T-helper 9 cell (primary cell): ENCODE measurements around the gene LGALS8.
"Not testable (repeated sequence)": the region's sequence is repeated elsewhere in the genome, so short reads cannot be mapped to it uniquely, and the experiment has no call there.

Source experiments
- DNase-seq: peaks from one replicate; pipeline ENCODE4 v3.0.0-alpha.2; 2020

The LGALS8 gene

DNA sequence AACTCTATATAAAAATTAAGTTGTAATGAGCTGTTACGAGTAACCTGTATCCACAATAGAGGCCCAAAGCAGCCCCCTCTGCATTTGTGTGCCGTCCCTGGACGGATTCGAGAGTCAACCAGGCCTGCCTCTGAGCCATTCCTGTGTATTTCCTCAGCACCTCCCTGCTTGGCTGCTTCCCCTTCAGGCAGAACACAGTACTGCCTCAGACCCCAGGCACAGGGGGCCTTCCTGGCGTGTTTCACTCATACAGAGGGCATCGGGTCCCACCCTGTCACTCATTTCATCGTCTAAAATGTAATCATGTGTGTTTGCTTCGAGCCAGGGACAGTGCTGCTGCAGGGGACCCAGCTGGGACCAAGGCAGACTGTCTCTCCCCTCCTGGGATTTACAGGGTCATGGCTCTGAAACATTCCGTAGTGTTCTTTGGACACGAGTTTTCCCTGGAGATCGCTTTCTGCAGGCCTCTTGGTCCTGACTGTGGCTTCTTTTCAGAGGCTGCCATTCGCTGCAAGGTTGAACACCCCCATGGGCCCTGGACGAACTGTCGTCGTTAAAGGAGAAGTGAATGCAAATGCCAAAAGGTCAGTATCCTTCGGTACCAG, 19.4 kb downstream of the LGALS8 start:
- no peak for DNase-seq

DNA sequence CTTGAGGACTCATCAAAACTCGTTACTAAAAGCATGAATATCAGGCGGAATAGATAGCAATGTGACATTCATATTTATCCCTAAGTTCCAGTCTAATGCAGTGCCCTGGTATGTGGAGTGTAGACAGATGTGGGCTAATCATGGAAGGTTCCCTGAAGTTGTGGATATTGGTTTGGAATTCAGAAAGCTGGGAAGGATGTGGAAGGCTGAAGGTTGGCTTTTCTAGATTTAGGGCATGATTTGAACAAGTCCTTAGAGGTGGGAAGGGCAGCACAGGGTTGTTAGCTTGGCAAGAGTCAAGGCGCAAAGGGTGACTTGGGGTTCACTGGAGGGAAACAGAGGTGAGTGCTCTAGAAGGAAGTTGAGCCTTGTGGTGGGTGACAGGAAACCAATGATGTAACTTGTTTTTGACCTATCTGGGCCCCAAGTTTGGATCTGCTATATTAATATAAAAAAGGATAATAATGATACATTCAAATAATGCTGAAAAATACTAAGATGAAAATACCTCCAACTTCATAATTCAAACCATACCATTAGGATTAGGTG, 21.9 kb downstream of the LGALS8 start:
- DNase-seq, result no peak

DNA sequence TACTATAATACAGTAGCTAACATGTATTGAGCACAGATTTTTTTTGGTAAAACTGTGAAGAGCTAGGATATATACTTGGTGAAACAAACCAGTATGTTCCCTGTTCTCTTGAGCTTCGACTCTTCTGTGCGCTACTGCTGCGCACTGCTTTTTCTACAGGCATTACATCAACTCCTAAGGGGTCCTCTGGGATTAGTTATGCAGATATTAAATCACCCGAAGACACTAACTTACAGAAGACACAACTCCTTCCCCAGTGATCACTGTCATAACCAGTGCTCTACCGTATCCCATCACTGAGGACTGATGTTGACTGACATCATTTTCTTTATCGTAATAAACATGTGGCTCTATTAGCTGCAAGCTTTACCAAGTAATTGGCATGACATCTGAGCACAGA, 24.7 kb downstream of the LGALS8 start:
- no peak for DNase-seq

DNA sequence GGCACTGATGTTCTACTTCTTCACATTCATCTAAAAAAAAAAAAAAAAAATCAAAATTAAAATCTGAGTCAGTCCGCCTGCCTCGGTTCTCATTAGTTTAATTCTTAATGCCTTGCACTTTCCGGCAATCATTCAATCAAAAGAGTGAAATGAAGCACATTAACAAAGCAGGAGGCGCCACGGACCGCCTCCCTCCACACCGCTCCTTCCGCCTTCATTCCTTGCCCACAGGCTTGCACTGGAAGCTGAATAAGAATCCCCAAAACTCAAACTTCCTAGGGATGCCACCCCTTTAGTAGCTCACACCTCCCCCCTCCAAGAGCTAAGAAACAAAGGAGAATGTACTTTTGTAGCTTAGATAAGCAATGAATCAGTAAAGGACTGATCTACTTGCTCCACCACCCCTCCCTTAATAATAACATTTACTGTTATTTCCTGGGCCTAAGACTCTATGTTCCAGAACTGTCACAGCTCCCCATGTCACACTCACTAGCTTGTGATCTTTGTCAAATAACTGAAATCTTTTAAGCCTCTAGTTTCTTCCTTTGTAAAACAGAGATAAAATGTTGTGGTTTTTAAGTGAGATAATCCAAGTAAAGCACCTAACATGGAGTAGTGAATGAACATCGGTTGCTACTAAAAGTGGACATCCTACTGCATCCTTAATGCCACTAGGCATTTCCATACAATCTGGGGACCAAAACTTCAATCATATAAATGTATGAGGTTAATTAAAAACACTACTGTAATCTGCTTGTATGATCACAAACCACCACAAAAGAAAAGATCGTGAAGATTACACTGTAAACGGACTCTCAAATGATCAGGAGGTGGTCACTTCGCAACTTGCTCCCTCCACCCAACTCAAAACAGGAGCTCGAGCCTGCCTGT, 27.4 kb downstream of the LGALS8 start:
- DNase-seq, result no peak

DNA sequence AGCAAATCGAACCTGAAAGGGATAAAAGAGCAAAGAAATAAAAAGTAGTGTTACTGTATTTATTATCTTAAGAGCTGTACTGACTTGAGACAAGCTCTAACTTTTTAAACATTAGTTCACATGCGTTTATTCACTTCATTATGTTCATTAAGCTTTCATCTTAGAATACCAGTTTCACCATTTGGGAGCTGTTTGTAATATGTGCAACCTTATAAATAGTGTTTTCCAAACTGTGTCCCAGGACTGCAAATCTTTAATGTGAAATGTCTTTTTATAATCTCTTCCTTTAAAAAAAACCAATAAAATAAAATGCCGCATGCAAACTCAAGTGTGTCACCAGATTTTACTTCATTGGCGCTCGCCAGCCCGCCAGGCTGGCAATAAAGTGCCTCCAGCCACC, 28.3 kb downstream of the LGALS8 start:
- DNase-seq, result no peak

DNA sequence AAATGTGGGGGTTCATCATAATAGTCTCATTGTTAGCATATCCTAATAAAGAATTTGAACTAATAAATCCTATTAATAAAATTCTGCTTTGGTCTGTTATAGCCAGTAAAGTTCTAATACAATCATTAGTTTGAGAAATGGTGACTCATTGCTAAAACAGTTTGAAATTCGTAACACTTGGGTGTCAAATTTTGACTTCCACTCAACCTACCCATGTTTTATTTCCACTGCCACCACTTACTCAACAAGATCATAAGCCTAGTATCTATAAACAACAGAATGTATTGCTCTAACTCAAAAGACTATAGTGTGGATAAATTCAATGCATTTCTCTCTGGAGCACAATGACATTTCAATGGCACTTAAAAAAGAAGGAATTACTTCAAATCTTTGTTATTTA, 29.1 kb downstream of the LGALS8 start:
- DNase-seq, result no peak

DNA sequence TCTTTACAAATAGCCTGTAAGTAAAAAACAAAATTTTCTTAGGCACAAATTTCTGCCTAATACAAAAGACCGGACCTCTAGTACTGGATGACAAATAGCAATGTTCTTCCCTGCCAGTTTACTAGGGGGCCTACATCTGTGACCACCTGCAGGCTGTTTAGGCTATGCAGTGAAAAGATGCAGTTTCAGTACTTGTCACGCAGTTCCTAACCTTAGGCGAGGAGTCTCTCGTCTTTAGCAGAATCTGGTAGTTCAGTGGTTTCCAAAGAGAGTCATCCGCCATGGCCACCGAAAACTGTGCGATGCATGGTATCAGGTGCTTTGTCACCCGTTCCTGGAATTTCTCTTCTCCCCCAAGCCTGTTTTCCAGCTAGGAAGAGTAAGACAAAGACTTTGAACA, 29.6 kb downstream of the LGALS8 start:
- DNase-seq, result no peak

DNA sequence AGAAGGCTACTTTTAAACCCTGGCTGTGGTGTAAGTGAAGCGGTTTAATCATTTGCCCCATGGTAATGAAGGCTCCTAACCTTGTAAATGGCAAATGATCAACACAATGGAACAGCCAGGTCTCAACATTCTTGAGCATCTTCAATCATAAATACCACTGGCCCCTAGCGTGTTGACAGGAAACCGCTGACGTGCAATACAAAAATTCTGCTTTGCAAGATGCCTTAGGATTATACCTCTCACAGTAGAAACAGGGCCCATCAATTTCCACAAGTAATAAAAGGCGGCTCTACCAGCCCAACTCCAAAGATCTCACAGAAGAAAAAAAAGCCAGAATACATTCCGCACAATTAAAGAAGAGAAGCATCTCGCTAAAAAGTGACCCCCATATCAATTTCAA, 32.8 kb downstream of the LGALS8 start:
- DNase-seq, result no peak

DNA sequence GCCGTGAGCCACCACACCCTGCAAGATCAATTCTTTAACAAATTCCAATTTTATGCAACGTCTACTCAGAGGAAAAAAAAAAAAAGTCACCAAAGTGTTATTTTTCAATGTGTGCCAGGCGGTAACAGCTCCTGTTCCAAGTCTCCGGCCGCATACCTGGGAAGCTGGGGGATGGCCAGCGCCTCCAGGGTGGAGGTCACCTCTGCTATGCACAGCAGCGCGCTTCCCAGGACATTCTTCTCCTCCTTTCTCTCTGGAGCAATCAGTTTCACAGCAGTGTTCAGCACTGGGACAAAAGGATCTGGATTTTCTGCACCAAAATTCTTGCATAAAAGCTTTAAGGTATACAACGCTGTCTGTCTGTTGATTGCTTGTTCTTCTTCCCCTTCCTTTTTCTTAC, 34.3 kb downstream of the LGALS8 start:
- DNase-seq, result no peak

DNA sequence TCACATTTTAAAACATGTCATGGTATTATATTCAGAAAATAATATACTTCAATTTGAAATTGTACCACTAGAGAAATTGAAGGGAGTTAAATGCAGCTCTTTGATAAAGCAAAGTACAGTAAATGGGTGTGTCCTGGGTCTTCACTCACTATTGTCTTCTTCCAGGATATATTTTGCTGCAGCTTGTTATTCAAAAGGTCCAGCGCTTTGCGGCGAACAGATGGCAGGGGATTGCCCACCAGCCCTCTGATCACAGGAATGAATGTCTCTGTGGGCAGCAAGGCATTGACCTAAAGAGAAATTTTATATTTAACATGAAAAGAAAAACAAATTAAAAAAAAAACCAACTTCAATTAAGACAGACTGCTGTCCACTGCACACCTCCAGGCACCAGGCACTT, 35.1 kb downstream of the LGALS8 start:
- DNase-seq, result no peak

DNA sequence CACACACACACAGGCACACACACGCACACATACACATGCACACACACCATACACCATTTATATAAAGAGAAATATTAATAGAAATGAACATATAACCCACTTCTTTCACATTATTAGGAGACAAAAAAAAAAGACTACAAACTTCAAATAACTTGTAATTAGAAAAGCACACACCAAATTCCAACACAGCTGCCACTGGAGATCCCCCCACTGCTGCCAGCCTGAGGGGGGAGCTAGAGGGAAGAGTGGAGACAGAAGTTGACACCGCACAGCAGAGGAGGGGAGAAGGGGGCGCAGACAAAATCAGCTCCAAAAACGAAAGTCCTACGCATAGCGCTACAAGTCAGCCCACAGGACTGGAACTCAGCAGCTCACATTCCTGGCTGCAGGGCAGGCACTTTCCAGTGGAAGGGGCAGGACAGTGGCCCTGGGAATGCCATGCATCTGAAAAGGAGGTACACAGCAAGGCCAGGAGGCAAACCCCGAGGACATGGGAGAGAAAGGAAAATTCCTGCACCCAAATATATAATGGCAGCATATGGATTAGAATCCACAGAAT, 36.5 kb downstream of the LGALS8 start:
- DNase-seq, result no peak

DNA sequence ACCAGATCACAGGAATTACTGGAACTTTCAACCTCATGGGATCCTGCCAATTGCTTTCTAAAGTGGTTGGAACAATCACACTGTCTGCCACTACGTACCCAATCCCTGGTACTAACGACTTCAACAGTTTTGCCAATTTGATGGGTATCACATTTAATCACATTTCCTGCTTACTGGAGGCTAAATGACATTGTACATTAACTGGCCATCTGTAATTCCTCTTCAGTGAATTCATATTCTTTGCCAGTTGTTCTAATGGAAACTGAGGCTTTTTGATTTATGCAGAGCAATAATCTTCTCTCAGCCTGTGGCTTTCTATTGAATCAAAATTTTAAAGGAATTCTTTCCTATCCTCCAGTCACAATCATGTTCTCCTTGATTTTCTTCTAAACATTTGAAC, 38.2 kb downstream of the LGALS8 start:
- no peak for DNase-seq

DNA sequence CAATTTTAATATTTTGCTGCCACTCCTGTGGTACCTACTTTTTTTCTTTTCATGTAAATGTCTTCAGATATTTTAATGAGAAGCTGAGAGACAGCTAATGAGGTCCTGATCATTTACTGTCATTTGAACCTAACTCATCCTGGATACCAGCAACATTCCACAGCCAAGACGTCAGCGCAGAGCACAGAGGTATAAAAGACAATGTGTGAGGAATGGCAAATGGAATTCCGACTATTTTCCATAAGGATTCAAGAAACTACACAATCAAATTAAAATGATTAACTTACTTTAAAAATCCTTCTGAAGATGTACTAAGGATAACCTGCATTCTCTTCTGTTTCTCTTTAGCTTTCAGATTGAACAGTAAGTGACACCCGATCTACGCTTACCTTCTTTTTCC, 41.7 kb downstream of the LGALS8 start:
- DNase-seq, result no peak

DNA sequence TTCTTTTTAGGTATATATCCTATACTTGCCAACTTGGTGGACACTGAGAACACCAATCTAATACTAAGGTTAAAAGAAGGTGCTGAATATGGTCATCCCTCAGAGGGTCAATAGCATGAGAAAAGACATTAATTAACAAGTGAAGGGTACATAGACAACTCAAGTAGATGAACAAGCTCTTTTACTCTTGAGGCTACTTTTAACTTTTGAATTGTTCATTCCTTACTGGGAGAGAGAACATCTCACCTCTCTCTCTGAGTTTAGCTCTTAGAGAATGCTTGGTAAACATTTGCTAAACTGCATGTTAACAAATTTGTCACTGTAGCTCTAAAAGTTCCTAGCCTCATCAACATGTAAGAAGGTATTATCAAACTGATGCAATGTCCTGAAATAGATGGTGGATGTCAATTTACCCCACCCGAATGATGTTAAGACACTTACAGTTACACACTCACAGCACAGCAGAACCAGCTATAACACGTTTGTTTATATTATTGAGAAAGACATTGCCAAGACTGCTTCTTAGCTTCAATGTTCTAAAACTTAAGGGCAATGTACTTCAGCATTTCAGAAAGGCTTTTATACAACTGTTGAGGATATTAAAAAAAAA, 44.6 kb downstream of the LGALS8 start:
- DNase-seq, result no peak

DNA sequence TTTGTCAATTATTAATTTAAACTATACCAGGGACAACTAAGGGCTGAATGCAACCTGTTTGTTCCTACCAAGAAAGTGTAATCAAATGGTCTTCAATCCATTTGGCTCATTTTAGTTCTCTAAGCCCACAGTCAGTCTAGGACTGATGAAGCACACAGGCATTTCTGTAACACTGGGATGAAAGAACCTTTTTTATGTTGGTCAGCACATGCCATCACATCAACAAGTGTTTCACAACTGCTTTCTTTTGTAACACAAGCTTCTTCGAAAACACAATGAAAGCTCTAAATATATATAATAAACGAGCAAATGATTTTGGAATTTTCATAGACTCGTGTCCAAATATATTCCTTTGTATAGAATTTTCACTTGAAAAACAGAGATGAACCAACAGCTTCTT, 51.7 kb downstream of the LGALS8 start:
- no peak for DNase-seq

DNA sequence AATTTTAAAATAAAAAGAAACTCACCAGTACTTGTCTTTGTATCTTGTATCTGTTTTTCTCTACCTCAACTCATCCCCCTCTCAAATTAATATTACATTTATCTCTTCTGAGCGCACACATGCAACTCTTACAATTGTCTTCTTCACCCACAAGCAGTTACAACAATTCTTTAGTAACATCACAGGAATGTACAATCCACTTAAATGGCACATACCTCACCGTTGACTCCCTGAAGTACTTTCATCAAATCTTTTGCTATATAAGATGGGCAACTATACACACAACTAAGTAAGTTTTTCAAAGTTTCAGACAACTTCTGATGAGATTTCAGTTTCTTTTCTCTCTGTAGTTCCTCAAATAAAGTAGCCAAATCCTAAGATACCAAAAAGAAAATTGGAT, 52.2 kb downstream of the LGALS8 start:
- DNase-seq, result no peak

DNA sequence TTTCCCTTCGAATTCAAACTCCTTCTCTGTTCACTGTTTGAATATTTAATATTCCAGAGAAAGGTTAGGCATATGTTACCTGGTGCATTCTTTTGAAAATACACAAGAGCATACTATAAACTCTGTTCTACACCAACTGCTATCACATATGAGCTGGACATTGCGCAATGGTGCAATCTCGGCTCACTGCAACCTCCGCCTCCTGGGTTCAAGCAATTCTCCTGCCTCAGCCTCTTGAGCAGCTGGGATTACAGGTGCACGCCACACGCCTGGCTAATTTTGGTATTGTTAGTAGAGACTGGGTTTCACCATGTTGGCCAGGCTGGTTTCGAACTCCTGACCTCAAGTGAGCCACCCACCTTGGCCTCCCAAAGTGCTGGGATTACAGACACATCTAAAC, 53.3 kb downstream of the LGALS8 start:
- DNase-seq, result not testable (repeated sequence)

DNA sequence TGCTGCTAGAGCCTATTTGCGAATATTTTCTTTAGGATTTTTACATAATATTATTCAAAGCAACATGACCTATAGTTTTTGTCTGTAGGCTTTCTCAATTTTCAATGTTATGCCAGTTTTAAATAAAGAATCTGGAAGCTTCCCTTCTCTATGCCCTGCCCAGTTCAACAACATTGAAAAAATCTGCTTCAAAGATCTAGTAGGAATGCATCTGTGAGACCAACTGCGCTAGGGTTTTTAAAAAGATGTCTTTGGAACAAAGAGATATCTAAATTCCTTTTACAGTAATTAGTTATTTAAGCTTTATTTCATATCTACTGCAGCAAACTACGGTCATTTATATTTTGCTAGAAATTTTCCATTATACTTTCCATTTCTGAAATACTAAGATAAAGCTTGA, 54.9 kb downstream of the LGALS8 start:
- DNase-seq, result no peak

DNA sequence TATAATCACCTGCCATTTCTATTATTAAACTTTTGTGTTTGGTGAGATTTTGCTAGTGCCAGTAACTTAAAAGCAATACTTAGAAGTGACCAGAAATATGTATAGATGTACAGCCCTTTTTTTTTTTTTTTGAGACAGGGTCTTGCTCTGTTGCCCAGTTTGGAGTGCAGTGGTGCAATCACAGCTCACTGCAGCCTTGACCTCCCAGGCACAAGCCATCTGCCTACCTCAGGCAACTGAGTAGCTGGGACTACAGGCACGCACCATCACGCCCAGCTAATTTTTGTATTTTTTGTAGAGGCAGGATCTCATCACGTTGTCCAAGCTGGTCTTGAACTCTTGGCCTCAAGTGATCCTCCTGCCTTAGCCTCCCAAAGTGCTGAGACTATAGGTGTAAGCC, 56.6 kb downstream of the LGALS8 start:
- not testable (repeated sequence) for DNase-seq

DNA sequence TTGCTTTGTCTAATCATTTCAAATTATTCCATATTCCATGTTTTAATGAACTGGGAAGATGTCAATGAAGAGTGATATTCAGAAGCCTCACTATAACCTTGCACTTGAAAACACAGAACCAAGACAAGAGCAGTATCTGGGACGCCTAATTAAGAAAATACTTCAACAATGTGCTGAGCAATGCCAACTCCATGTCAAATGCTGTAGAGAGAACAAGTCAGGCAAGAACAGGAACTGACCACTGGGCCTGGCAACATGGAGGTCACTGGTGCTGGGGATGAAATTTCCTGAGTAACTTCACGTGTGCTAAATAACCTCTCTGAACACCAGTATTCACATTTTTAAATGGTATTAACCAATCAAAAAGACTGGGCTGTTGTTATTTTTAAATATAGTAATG, 57.7 kb downstream of the LGALS8 start:
- no peak for DNase-seq

DNA sequence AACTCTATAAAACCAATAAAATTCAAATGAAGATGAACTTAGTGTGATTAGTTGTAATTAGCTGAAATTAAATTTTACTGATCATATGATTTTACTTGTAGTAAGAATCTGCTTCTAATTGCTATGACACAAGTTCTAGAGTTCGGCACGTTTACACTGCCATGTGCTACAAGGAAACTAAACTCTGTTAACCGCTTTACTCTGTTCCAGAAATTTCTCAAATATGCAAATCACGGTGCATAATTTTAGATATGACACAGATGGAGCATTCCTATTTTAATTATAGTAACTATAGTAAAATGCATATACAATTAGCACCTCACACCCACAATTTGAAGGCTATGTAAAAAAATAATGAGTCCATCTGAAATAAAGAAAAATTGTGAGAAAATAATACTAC, 65.7 kb downstream of the LGALS8 start:
- DNase-seq, result no peak

DNA sequence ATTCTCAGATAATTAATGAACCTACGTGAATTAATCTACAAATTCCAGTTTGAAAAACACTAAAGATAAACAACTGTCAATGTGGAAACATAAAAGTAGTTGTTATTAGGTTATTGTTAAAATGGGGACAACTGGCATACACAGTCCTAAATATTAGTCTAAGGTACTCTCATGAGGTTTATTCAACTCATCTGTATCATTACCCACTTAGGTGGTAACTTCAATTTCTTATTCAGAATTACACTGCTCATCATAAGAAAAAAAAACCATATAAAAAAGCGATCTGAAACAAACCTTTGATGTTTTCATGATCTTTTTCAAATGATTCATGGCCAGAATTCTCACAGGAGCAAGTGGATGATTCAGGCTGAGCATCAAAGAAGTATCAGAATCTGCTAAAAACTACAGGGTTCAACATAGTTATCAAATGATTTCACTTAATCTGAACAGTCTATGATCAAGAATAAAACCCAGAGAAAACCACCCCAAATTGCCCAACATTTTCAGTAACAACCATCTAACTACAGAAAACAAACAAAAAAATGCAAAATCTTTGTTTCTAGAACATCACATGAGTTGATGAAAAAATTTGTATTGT, 66.9 kb downstream of the LGALS8 start:
- no peak for DNase-seq

DNA sequence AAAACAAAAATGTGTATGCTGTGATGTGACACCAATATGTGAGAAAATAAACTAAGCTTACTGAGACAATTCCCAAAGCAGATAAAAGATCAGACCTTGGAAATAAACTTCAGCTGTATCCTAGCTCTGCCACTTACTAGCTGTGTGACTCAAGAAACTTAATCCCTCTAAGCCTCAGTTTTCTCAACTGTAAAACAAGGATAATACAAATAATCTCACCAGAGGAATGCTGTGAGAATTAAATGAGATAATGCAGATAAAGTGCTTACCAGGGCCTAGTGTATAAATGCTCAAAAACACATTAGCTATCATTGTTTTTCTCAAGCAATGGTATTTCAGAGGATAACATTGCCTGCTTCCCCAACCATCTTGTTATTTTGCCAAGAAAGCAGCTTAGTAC, 78.4 kb downstream of the LGALS8 start:
- no peak for DNase-seq
